HG02678 (cell line): ENCODE results near the gene HIVEP3.

Experiments used
- ATAC-seq: cut with Tn5 transposase; IDR thresholded peaks from one replicate; pipeline ENCODE4 v1.9.1; 2021; ENCODE audit warnings: mild to moderate bottlenecking, moderate library complexity; ENCODE audit not compliant: unreplicated experiment

The HIVEP3 gene

DNA sequence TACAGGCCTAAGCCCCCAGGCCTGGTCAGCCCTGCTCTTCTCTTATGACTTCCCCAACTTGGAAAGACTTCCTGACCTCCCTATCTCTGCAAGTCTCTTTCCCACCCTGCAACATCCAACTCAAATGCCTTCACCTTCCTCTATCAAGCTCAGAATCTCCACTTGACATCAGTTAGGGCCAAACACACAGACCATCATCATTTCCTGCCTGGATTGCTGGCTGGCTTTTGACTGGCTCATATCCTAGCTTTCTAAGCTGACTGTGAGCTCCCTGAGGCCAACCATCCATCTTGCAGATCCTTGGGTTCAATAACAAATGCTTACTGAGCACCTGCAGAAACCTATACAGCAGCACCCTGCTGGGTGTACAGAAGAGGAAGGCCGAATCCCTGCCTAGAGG, 296.9 kb downstream of the HIVEP3 start:
- no peak for ATAC-seq

DNA sequence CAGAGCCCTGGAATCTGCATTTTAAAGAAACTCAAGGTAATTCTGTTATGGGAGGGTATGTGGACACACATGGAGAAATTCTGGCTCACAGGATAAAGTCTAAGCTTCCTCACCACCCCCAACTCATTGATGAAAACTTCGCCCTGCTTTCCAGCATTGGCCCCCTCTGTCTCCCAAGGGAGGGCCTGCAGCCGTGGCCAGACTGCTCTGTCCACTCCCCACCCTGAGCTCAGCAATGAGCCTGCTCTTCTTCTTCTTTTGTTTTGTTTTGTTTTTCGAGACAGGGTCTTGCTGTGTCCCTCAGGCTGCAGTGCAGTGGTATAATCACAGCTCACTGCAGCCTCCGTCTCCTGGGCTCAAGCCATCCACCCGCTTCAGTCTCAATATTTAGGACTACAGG, 297.5 kb downstream of the HIVEP3 start:
- no peak for ATAC-seq

DNA sequence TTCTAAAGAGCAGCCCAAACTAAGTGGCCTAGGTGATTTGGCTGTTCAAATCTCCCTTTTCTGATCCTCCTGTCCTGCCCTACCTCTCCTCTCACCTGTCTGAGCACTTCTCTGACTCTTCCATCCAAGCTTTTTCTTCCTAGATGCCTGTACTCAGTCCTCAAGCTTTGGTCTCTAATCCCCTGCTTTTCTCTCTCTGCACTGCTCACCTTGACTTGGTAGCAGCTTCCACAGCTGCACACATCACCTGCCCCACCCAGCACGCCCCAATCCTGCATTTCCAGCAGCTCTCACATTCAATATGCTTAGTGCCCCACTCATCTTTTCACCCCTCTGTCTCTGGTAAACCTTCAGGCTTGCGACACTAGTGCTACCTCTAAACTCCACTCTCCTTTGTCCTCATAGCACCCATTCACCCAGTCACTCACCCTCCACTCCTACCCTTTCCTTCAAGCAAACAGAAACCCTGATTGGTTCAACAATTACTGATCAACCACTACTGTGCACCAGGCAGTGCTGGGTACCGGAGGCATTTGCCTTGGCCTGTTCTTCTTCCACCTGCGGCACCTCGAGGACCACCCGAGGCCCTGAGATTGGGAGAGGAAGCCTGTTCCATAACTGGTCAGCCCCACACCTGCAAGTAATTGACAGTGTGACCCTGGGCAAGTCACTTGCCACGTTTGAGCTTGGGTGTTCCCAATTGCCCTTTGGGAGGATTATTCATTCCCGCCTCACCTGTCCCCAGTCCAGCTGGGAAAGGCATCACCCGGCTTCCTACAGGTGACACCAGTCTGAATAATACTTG, 298.2 kb downstream of the HIVEP3 start:
- no peak for ATAC-seq

DNA sequence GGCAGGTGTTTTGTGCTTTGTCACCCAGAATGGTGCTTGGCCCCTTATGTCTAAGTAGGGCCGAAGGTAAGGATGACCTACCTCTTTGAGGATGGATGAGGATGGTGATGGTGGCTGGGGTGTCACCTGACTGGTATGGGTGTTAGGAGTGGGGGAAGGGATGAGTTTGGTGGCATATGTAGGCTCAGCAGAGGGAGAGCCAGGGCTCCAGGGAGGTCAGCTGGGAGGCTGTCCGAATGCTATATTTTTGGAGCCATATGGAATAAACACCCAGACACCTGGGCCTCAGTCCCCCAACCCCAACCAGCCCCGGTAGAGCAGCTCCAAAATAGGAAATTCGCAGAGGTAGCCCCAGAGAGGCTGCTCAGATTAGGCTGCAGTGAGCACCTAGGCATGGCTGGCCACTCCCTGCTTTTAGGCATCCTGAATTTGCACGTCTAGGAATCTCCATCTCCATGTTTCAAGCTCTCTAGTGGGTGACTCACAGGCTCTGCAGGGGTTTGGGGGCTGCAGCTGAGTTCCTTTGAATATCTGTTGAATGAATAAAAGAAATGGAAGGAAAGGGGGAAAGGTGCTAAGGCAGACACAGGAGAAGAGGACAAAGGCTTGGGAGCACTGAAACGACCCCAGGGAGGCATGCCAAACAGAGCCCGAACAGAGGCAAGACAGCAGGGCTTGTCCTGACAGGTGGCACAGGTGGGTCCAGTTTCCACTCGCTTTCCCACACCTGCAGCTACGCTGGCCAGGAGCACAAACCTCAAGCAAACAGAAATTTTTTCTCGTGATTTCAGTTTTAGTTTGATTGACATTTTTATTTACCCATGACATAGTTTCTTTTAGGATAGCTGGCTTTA, 299.0 kb downstream of the HIVEP3 start:
- no peak for ATAC-seq

DNA sequence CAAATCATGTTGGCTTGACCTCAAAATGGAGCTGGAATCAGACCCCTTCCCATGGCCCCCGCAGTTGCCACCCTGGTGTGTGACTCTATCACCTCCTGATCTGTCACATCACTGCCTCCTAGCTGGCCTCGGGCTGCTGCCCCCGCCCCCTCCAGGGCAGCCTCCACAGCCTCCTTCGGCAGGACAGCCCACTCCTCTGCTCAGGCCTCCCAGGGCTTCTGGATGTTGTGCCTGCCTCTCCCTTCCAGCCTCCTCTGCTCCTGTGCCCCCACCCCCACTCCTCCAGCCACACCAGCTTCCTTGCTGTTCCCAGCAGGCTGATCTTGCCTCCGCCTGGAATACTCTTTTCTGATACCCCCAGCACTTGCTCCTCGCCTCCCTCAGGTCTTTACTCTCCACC, 299.9 kb downstream of the HIVEP3 start:
- no peak for ATAC-seq

DNA sequence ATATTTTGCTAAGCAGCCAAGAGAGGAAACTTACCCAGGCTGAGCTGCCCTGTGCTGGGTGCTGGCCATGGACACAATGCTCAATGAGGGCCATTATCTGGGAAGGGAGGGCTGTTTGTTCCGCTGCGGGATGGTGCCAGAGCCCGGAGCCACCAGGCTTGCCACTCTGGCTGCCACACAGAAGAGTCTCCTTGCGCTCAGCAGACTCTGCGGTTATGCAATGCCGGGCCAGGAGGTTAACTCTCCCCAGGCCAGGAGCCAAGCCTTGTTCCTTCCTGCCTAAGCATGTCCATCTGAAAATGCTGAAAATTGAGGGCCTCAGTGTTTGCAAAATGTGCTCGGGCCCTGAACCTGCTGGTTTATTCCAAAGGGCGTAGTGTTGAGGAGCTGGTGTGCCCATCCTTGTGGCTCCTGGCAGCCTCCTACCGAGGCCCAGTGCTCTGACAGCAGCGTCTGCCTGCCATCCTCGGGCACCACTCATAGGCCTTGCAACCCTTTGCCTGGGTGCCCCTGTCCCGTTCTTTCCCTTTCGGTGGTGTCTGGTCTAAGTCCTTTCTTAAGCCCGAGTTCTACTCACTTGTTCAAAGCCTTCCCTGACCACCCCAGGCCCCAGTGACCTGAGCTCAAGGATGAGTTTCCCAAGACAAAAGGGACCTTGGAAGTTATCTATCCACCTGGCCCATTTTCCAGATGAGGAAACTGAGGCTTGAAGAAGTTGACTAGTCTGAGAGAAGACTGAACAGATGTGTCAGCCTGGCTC, 300.5 kb downstream of the HIVEP3 start:
- no peak for ATAC-seq

DNA sequence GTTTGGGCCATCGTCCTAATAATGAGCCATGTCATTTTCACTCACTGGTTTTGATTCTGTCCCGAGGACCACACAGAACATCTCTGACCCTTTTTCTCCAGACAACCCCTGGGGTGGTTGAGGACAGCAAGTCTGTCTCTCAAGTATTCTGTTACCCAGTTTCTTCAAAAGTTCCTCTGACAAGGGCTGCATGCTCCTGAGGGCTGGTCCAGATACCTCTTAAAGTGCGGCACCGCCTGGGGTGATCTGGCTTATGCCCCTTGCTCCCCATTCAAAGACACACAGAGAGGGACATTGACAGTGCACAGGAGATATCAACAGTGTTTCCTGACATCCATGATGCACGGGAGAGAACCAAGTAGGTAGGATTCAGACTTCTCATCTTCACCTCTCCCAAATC, 301.4 kb downstream of the HIVEP3 start:
- ATAC-seq, result no peak

DNA sequence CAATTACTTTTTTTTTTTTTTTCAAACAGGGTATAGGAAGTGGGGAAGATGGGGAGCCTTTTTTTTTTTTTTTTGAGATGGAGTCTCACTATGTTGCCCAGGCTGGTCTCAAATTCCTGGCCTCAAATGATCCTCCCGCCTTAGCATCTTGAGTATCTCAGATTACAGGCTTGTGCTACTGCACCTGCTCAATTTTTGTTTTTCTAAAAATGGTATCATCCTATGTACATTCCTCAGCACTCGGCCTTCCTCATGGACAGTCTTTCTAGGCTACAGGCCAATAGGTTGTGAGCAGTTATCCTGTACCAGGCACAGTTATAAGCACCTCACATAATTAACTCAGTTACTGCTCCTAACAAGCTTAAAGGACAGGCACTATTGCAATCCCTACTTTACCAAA, 302.2 kb downstream of the HIVEP3 start:
- no peak for ATAC-seq

DNA sequence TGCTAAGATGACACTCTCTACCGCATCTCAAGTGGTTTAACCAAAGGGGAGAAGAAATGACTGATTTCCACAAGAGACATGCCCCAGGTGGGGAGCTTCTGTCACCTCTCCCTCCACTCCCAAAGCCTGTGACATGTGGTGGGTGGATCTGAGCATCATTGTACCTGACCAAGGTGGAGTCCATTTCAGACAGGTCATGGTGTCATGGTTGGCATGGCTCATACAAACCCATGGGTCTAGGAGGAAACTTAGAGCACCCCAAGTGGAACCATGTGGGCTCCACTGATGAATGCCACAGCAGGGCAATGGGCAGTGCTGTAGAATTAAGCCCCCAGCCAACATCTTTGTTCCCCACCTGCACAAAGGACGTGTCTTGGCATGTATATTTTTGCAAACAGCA, 302.7 kb downstream of the HIVEP3 start:
- no peak for ATAC-seq

DNA sequence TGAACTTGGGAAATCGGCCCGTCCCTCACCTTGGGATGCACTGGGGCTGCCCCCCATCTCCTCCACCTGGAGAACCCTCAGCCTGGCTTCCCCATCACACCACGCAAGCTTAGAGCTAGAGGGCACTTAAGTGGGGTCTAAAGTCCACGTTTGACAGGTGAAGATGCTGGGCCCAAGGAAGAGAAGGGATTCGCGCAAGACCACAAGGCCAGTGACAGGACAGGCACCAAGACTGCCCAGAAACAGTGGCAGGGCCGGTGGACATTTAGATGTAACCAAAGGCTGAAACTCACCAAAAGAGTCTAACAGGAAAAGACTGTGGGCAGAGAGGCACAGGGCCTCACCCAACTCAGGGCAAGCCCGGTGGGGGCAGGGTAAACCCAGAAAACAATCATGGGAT, 303.4 kb downstream of the HIVEP3 start:
- ATAC-seq, result no peak

DNA sequence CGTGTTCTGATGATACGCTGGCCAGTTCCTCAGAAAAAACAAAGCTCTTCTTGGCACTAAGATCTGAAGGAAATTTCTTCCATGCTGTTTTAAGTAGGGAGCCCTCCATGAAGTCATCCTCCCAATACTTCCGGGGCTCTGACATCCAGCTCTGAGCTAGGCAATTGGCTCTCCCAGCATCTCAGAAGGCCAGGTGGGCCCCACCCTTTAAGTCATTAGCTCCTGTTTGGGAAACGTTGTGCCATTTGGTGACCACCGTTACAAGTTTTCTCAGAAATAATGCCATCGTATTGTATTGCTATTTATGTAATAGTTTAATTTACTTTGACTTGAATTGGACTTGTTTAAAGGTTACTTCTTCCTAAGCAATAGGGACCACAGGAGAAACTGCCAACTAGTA, 303.9 kb downstream of the HIVEP3 start:
- no peak for ATAC-seq

DNA sequence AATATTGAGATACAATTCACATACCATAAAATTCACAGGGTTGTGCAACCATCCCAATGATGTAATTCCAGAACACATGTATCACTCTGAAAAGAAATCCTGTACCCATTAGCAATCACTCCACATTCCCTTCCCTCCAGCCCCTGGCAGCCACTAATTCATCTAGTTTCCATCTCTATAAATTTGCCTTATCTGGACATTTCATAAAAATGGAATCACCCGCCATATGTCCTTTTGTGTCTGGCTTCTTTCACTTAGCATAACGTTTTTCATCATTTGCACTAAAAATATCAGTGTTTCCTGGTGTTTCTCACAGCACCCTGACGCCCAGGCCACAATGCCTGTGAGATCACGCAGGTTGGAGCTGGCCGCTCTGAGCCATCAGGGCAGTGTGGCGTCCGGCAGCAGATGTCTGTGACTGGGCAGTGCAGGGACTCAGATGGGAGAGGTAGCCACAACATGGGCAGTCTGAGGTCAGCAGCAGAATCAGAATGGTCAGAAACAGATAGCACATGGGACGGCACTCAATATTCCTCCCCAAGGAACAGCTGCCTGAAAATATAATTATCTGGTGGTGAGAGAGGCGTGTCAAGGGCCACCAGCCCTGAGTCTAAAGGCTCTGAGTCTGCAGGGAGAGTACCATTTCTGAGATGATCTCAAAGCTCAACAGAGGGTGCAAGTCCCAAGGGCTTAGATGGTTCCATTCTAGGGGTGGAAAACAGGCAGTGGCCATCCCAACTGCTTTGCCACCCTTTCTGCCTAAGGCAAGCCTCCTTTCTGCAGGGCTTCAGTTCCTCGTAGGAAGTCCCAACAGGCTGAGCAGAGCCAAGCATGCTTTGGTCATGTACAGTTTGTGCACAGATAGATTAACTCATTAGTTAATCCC, 304.8 kb downstream of the HIVEP3 start:
- ATAC-seq, result no peak

DNA sequence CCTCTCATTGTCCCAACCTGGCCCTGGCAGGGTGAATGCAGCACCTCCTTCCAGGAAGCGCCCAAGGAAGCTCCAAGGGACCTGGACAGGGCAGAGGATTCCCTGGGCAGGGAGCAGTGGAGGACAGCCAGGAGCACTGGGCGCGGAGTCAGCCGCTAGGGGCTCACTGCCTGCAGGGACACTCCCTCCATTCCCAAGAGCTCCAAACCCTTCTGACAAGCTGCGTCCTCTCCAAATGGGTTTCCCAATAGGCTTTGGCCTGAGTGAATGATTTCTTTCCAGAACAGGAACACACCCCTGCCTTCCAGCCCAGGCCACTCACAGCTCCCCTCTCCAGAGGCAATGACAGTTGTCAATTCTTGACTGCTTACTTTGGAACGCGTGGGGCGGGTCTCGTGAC, 305.8 kb downstream of the HIVEP3 start:
- ATAC-seq, result no peak

DNA sequence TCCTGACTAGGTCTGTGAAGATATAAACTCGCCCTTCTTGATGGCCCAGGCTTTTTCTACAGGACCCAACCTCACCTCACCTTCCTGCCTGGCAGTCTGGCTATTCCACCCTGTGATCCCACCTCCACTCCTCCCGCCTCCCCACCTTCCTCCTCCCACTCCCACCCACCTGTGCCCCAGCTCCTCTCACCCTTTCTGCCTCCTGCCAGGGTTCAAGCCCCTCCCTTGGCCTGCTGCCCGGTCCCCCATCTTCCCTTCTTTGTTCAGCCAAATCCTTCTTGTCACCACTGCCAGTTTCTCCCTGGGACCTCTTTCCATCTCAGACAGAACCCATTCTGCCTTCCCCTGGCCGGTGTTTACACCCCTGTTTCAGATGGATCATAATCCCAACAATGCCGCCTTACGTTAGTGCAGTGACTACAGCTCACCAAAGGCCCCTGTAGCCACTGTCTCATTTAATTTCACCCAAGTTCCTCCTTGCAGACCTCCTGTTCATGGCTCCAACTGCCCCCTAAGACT, 306.7 kb downstream of the HIVEP3 start:
- no peak for ATAC-seq

DNA sequence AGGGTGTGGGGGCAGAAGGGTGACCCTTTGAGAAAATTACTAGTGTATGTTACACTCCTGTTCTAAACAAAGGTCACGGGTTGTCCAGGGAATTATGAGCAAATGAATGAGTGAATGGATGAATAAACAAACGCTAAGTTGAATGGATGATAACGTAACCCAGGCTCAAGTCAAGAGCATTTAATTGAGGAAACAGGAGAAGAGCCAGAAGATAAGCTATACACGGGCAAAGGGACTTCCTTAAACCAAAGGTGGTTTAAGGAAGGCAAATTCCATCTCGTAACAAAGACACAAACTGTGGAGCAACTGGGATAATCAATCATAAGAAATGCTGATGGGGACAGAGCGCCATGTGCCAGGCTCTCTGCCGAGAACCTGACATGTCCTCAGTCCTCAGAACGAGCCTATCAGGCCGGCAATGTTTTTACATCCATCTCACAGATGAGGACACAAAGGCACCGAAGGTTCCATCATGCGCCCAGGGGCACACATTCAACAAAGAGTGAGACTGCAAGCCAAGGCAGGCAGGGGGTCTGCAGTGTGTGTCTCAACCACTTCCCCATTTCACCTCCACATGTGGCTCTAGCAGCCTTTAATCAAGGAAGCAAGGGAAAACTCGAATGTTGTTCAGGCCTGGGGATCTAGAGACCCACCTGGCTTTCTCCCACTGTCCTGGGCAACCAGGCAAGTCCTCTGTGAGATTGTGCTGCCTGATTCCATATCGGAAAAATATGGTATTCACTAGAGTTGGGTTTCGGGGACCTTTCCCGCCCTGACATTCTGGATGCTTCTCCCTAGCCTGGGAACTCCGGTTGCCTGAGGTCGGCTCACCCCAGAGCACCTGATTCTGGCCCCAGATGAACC, 307.4 kb downstream of the HIVEP3 start:
- no peak for ATAC-seq

DNA sequence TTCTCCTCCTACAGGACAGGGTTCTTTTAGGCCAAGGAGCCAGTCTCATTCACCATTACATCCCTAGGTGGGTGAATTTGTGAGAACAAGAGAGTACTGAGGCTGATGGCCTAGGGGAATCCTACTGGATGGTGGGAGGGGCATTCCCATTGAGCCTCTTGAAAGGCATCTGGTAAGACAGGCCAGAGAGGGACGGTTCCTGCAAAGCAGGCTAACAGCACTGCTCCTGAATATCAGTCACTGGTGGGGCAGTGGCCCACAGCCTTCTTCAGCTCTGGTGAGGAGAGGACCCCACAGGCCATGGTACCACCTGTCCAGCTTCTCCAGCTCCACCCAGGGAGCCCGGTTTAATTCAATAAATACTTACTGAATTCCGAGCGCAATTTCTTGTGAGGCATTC, 308.4 kb downstream of the HIVEP3 start:
- no peak for ATAC-seq

DNA sequence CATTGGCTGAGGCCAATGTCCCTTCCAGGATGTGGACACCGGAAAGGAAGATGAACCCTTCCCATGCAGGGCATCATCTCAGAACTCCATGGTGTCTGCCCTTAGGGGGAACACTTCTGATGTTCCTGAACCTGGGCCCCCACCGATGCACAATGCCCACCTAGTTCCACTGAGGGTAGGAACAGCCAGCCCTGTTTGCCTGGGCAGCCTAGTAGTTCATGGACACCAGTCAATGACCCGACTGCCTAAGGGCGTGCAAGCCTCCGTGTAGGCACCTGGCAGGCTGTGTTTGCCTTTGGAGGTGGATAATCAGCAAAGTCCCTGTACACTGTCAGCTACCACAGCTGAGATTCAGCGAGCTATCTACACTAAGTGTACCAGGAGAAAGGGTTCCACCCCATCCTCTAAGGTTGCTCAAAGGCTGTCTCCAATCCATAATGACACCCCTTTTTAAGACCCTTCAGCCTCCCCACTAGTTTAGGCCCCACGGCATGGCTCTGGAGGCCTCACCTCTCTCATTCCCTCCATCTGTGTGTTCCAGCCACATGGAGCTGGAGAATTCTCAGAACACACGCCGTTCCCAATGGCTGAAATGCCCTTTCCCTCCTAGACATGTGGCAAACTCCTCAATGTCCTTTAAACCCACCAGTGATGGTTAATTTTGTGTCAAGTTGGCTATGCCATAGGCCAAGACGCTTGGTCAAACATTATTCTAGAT, 309.4 kb downstream of the HIVEP3 start:
- ATAC-seq, result no peak

DNA sequence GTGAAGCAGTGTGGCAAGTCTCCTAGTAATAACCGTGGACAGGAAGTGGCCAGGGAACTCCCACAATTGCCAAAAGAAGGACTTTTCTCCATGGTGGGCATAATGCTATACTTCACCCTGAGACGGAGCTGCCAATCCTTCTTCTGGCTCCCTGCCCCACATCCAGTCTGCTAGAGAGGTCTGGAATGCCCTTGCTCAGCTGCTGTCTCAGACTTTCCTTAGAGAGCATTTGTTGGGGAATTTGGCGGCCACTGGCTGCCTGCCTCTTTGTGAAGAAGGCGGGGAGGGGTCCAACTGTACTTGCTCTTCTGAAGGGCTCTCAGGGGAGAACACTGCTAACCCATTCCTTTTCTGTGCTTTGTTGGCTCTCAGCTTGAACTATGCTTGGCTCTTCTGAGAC, 310.5 kb downstream of the HIVEP3 start:
- no peak for ATAC-seq

DNA sequence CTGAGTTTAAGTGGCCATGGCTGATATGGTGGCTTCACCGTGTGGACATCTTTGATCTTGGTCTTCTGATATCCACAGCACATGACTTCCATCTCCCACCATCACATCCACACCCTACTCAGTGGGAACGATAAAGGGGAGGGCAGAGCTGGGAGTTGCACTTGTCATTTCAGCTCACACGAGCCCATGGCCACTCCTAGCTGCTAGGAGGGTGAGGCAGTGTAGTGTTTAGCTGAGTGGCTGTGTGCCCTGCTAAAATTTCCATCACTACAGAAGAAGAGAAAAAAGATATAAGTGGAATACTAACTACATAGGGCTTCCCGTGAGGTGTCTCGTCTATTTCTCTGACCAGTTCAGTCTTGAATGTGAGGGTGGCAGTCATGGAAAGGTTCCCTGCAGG, 310.9 kb downstream of the HIVEP3 start:
- no peak for ATAC-seq
